MM.1S (cell line): ENCODE measurements around the gene FOXN3.

Source experiments
- EZH2phosphoT487 ChIP-seq: fragments of 300-600 bp; sonication (generic); IDR thresholded peaks from 2 replicates; pipeline ENCODE4 v1.6.1; 2018; ENCODE audit warnings: antibody characterized with exemption, low read length
- TF ChIP-seq, protein P1 (sequence below): fragments of 300-600 bp; sonication (generic); IDR thresholded peaks from 2 replicates; pipeline ENCODE4 v1.5.1; 2016; ENCODE audit warnings: antibody characterized with exemption, low read length, mixed read lengths

DNA sequence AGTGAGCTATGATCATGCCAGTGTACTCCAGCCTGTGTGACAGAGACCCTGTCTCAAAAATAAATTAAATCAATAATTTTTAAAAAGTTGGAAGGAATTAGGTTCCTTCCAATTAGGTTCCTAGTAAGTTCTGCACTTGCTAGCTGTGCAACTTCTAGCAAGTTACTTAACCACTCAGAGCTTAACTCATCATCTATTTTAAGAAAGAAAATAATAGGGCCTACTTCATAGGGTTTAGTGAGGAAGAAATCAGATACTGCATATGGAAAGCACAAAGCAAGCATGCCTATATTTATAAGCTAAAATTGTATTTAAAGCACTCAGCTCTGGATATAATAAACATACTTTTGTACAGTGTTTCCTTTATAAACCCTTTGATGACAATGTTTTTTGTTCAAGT is 10.7 kb downstream of the FOXN3 start:
- TF ChIP-seq, protein P1, sequence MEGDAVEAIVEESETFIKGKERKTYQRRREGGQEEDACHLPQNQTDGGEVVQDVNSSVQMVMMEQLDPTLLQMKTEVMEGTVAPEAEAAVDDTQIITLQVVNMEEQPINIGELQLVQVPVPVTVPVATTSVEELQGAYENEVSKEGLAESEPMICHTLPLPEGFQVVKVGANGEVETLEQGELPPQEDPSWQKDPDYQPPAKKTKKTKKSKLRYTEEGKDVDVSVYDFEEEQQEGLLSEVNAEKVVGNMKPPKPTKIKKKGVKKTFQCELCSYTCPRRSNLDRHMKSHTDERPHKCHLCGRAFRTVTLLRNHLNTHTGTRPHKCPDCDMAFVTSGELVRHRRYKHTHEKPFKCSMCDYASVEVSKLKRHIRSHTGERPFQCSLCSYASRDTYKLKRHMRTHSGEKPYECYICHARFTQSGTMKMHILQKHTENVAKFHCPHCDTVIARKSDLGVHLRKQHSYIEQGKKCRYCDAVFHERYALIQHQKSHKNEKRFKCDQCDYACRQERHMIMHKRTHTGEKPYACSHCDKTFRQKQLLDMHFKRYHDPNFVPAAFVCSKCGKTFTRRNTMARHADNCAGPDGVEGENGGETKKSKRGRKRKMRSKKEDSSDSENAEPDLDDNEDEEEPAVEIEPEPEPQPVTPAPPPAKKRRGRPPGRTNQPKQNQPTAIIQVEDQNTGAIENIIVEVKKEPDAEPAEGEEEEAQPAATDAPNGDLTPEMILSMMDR: no peak
- no peak for TF ChIP-seq EZH2phosphoT487
